SIG-M5 treated with dmso at 0.1 percent for 504 hours (cell line): Measurements from ENCODE around the gene MUSK.
"Not testable (repeated sequence)": the region's sequence is repeated elsewhere in the genome, so short reads cannot be mapped to it uniquely, and the experiment has no call there.

Source experiments
- DNase-seq: peaks from one replicate; lab custom pipeline; 2025; ENCODE audit not compliant: unreplicated experiment; lab: John Stamatoyannopoulos, UW

MUSK gene

DNA sequence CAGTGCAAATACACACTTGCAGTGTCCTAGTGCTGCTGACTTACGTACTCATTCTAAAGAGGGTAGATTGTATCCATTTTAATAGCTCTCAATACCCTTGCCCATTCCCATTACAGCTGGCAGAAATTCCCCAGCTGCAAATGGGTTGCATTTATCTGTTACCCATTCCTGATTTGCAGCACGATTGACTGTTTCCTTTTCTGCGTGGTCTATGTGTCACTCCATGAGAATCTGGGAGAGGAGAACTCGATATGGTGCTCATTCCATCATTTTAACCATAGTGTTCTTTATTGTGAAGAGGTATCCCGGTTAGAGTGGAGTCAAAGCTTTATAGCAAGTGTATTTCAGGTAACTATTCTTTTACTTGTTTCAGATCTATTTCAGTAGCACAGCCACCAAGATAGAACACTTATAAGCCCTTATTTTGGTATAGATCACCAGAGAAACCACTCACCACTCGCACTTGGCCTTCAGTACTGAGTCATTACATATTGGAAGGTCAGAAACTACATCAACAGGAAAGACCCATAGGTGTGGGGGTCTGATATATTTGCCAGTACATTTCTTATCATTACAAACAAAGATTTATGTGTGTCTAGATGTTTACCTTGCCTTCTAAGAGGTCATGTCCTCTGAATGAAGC, 139.5 kb downstream of the MUSK start:
- no peak for DNase-seq

- DNase-seq, result no peak
These were observed 140.0 kb downstream of the MUSK start for GRCh38 chr9:110808599-110808980.

- no peak for DNase-seq
These were observed 140.5 kb downstream of the MUSK start for GRCh38 chr9:110809038-110809595.

DNA sequence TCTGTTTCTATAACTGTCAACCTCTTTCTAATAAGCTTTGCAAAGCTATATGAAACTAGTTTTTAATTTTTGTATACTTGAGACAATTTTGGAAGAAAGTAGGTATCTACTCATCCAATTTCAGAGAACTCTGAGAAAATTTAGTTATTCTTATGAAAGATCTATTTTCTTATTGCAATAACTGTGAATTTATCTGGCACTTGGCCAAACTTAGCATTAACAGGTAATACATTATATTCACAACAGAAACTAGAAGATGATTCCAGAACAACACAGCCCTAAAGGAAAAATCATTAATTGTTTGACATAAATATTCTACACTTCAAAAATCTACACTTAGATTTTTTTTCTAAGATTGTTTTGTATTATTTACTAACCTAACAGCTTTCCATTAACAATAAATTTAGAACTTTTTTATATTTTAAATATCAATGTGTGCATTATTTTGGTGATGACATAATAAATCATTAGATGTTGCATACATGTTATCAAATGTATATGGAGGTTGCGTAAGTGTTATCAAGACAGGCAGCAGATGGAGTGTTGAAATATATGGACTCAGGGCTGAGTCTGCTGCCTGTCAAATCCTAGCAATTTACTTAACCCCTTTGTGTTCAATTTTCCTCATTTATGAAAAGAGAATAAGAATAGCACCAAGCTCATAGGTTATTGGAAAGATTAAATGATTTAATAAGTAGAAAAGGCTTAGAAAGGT, 141.8 kb downstream of the MUSK start:
- DNase-seq, result no peak

GRCh38 chr9:110812886-110813285, 144.3 kb downstream of the MUSK start:
- no peak for DNase-seq

GRCh38 chr9:110814159-110814558, 145.6 kb downstream of the MUSK start:
- DNase-seq, result no peak

- no peak for DNase-seq
These were observed 146.8 kb downstream of the MUSK start for GRCh38 chr9:110815361-110815760.

DNA sequence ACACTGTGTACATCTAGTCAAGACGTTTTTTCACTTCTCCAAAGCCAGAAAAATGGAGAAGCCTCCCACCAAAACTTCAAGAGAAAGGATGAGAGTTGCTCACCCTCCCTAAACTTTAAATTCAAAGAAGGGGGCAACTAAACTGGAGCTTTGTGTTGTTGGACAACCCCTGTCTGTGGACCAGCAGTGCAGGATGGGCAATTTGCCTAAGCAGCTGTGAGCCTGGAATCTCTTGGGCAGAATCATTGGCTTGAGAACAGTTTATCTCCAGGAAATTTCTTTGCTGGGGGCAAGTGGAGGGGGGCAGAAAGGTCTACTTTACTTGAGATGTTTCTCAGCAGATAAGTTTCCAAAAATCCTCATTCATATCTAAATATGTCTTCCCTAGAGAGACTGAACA, 151.8 kb downstream of the MUSK start:
- DNase-seq, result no peak

GRCh38 chr9:110821064-110821463, 152.5 kb downstream of the MUSK start:
- no peak for DNase-seq

DNA sequence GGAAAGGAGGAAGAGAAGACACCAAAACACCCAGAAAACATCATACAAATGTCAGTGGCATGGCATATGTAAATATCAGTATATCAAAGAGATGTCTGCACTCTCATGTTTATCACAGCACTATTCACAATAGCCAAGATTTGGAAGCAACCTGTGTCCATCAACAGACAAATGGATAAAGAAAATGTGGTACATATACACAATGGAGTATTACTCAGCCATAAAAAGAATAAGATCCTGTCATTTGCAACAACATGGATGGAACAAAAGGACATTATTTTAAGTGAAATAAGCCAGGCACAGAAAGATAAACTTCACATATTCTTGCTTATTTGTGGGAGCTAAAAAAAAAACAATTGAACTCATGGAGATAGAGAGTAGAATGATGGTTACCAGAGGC, 156.5 kb downstream of the MUSK start:
- DNase-seq, result not testable (repeated sequence)

DNA sequence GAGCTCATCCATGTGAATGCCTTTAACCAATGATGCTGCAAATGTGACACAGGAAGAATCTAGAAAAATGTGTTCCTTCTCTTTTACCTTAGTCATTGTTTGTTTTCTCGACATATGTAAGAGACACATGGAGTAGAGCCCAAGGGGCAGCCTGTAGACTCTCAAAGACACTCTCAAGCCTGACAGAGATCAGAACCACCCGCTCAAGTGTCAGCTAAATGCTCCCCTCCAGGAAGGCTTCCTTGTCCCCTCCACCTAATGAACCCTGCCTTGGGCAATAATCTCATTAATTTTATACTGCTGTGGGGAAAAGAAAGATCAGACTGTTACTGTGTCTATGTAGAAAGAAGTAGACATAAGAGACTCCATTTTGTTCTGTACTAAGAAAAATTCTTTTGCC, 157.4 kb downstream of the MUSK start:
- DNase-seq, result no peak

- DNase-seq, result not testable (repeated sequence)
These were observed 157.8 kb downstream of the MUSK start for GRCh38 chr9:110826400-110826799.

DNA sequence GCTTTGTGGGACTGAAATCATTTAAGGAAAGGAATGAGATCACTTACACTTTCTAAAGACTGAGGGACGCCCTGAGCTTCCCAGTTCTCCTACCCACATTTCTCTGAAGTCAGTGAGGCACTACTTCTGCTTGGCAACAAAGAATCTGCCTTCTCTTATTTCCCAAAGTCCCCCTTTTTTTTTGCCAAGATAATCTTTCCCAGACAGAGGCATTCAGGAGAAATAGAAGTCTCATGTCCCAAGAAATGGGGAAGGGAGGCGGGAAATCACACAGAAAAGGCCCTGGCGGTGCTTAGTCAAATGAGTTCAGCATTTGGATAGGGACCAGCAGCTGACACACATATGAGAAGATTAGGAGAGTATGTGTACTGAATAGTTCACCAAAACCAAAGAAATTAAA, 159.7 kb downstream of the MUSK start:
- no peak for DNase-seq

DNA sequence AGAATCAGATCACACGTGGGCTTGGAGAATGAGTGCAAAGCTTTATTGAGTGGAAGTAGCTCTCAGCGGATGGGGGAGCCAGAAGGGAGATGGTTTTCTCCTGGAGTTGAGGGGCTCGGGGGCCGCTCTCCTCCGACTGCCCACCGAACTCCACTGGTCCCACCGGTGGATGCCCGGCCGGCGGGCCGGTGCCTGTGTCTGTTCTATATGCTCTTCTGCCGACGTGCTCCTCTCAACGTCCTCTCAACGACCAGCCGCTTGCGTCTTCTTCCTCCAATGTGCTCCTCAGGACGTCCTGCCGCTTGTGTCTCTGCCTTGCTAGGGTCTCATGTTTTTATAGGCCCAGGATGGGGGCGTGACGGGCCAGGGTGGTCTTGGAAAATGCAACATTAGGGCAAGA, 161.9 kb downstream of the MUSK start:
- DNase-seq, result no peak

DNA sequence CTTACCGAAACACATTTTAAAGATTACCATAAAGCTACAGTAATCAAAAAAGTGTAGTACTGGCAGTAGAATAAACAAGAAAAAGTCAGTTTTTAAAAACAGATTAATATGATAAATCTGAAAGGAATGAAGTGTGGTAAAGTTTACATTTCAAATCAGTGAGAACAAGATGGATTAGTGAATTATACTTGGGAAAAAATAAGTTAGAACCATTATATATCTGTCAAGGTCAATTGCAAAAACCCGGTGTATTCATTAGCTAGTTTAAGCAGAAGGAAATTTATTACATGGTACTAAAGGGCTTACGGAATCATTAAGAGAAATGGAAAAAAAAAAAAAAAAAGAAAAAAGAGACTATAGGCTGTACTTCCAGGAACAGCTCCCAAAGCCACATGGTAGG, 164.3 kb downstream of the MUSK start:
- DNase-seq, result no peak

GRCh38 chr9:110835404-110835803, 166.8 kb downstream of the MUSK start:
- DNase-seq, result no peak

DNA sequence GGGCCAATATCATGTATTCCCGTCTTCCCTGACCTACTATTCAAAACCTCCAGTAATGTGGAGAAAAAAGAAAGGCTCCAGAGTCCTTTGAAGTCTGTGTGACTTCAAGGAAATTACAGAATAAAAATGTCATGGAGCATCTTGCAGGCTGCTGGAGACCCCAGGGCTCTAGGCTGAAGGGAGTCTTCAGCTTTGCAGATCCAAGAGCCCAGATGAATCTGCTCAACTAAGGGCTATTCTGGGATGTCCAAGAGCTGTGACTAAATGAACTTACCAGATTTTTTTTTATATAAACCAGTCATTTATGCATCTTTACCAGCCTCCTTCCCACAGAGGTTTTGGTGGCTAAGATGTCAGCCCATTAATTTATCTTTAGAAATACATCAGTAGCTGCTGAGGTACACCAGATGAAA, 167.3 kb downstream of the MUSK start:
- DNase-seq, result no peak

DNA sequence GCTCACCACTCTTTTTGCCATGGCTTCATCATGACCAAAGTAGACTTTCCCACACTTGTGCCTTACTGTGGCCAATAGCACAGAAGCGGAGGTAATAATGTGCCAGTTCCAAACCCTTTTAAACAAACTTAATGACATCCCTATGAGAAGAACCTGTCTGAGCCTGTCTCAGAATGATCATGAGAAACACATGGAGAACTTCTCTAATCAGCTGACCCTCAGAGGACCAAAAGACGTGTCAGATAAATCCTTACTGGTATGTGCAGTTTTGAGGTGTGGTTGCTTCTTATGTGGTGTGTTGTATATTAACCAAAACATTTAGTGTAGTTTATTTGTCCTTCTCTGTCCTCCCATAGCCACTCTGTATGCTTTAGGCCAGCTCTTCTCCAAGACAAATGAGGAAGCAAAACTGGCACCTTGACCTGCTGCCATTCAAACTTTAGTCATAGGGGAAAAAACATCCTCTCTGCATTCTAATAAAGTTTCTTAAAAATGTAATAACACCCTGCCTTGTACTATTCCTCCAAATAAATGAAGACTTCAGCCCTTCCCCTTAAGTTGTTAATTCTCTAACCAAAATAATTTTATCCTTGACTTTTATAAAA, 168.9 kb downstream of the MUSK start:
- no peak for DNase-seq

DNA sequence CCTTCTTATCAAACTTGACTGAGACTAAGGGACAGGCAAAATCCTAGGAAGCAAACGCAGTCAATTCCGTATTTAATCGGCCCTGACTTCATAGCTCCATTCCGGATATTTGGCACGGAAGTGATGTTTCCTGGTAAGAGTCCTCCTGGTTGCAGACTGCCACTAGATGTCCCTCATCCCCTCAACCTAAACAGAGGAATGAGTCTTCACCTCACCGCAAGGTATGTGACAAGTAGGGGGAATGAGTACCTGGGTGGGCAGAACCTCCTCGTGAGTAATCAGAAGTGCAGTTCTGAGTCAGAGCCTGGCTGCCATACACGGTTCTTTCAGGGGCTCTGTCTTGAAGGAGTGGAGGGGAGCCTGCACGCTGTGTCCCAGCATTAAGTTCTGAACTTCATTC, 173.6 kb downstream of the MUSK start:
- DNase-seq, result no peak

- no peak for DNase-seq
These were observed 174.4 kb downstream of the MUSK start for GRCh38 chr9:110842986-110843385.

DNA sequence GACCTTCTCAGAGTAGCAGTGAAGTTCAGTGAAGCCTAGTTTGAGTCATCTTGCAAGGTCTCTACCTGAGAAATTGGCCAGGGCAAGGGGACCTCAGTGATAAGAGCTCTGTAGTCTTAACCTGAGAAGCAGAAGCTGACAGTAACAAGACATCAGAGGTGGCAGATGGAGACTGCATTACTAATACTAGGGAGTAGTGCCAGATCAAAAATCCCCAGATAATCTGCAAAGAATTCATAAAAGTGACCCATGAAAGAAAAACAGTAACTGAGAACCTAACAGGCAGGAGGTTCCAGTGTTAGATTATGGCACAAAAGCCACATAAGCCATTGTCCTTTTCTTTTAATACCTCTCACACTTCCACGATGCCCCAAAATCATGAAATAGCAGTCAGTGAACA, 175.5 kb downstream of the MUSK start:
- DNase-seq, result no peak

DNA sequence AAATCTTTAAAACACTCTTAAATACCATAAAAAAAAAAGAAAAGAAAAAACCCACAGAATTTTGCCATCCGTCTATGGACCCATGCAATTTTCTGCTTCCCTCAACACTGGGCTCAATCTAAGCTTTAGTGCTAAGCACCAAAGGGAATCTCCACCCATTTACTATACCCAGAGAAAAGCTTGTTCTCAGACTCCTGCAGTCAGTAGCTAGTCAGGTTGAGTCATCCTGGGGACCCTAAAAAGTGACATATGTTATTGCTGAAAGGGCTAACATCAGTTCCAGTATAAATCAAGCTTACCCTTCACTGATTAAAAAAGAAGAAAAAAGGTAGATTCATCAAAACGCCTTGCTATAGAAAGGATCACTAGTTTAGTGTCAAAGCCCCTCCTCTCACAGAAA, 177.6 kb downstream of the MUSK start:
- DNase-seq, result no peak
